Activated CD4-positive, CD25-positive, alpha-beta regulatory T cell (primary cell): ENCODE results near the gene PCBP3.
A peak's percentile ranks its signal among the peaks of the same experiment; 100 is the strongest.

ENCODE experiments used
- DNase-seq, 4 experiments: peaks; one replicate each; lab custom pipeline; 2025; lab: John Stamatoyannopoulos, UW

The PCBP3 gene

DNA sequence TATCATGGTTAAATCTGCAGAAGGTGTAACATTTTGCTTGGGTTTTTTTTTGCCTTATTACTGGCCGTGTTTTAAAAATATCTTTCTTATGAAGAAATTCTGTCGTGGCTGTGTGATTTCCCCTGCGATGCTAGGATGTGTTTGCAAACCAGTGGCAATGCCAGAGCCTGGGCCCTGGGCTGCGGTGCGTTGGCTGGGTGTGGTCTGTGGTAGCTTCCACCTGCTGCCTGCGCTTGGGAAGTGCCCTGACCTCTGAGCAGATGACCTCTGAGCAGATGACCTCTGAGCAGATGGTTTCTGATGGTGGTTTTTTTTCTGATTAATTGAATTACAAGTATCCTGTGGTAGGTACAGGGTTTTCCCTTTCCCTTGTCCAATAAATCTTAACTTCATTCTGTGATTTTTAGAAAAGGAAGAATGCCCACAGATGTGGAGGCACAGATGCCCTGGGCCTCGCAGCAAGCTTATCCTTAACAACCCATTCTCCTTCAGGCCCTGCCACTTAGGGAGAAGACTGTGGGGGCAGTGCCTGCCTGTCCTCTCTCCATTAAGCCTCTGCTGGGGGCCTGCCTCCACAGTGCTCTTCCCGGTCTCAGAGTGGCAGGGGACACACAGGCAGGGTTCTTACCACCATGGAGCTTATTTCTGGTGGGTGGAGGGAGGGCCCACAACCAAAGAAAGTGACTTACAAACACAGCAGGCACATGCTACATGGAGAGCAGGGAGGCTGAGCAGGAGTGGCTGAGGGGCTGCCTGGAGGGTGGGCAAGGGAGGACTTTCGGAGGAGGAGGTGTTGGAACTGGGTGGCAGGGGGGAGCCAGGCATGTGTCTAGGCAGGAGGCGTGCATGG lies 81.7 kb downstream of the PCBP3 start:
- no peak for DNase-seq

GRCh38 chr21:45725844-45726200 lies 82.3 kb downstream of the PCBP3 start:
- DNase-seq, result no peak

GRCh38 chr21:45726438-45726837 lies 82.9 kb downstream of the PCBP3 start:
- DNase-seq, result no peak

DNA sequence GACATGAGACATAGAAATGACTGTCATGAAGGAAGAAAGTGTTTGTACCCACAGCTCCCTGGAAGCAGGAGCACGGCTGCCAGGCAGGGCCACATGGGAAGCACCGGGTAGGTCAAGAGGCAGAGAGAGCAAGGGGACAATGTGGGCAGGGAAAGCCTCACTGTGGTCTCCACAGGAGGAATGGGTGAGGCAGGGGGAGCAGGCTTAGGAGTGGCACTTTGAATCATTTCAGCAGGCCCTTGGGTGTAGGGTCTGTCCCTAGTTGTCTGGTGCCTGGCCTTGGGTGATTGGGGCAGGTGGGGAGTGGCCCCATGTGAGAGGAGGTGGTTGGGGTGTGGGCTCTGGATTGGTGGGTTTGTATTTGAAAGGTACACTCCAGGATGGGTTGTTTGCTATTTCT lies 83.9 kb downstream of the PCBP3 start:
- no peak for DNase-seq

- DNase-seq, result no peak
Measured at GRCh38 chr21:45735259-45736000, 91.9 kb downstream of the PCBP3 start.

DNA sequence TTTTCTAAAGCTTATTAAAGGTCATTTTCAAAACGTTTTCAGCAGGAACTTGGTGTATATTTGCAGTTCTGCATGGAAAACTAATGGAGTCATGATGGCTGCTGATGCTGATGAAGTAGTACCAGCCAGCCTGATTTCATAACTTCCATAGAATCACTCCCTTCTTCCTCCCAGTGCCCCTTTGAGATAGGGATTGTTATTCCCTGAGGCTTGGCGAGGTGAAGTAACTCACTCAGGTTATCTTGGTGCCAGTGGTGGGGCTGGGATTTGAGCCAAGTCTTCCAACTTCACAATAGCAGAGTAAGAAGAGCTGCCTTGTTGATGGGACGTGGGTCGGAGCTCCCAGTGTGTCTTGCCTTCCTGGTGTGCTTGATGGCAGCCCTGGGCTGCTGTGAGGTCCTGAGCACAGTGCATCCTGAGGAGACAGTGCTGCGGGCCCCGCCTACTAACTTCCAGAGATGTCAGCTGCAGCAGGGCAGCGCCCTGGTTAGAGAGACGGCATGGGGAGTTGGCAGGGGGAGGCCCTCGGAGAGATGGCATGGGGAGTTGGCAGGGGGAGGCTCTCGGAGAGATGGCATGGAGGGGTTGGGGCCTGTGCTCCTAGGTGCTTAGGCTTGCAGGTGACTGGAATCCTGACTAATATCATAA lies 92.6 kb downstream of the PCBP3 start:
- DNase-seq, result no peak

DNA sequence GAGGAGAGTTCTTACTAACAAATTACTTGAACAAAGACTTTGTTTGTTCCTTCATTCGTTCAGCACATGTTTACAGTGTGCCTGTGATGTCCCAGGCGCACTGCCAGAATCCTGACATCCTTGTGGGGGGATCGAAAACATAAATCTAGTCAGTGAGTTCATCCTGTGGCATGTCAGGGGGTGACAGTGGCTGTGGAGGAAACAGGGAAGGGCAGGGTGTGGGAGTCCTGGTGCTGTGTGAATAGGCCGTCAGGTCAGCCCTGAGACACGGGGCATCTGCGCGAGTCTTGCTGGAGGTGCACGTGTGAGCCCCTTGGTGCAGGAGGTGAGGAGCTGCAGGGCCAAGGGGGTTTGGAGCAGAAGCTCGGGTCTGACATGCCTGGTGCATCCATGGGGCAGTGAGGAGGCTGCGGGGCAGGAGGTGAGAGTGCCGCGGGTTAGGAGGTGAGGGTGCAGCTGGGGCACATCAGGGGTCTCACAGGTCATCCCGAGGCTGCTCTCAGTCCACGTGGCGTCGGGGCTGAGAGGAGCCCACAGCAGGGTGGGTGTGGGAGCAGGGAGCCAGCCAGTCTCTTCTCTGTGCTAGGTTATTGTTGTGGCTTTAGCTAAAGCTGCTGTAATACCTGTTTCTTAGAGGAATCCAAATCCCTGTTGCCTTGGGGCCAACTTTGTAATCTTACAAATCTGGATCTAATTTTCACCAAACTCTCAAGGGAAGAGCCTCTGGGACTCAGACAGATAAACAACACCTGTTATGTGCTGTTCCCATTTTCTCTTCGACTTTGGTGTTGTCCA lies 93.4 kb downstream of the PCBP3 start:
- no peak for DNase-seq

DNA sequence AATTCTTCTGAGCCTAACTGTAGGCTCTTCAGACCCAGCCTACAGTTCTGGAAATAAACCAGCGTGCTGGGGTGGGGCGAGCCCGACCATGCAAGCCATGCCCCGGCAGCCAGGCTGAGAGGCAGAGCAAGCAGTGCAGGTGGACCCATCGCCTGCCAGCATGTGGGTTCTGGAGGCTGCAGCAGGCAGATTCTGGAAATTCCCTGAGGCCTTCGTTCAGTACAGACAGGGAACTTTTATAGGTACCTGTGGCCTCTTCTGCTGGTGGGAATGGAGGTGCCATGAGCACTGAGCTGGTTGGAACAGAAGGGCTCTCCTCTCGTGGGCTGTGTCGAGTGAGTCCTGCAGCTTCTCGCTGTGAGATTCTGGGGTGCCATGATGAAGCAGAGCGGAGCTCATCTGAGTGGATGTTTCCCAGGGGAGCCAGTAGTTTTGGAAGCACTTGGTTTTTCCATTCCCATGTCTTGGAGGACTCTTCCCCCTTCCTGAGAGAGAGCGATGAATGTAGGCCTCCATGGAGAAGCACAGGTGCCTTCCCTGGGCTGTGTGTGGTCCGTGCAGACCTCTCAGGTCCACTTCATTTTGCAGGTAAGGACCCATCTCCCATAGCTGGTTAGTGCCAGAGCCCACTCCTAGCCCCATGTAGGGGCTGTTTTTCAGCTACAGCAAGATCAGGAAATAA lies 94.1 kb downstream of the PCBP3 start:
- no peak for DNase-seq

- DNase-seq, result peak in 1 of 4 experiments; percentile 35
Measured at GRCh38 chr21:45739218-45740087, 95.9 kb downstream of the PCBP3 start.

GRCh38 chr21:45740088-45740440 lies 96.5 kb downstream of the PCBP3 start:
- no peak for DNase-seq

- DNase-seq, result no peak
Measured at GRCh38 chr21:45740491-45741357, 97.2 kb downstream of the PCBP3 start.

GRCh38 chr21:45741691-45742090 lies 98.2 kb downstream of the PCBP3 start:
- DNase-seq, result no peak

DNA sequence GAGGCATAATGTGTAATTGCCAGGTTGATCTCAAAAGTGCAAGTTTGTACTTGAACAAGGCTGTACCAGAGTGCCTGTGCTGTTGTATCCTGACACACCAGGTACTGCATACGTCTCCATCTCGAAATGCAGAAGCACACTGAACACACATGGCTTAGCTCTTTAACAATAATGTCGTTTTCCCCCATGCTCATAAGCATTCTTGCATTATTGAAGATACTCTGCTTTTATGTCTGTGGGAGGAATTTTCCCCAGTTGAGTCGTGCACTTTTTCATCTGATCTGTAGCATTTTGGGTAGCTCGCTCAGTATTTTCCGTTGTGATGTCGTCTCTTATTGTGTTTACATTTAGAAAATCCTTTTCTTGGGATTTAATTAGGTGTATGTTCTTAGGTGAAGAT lies 98.7 kb downstream of the PCBP3 start:
- DNase-seq, result no peak

- DNase-seq, result no peak
Measured at GRCh38 chr21:45745256-45745655, 101.7 kb downstream of the PCBP3 start.

DNA sequence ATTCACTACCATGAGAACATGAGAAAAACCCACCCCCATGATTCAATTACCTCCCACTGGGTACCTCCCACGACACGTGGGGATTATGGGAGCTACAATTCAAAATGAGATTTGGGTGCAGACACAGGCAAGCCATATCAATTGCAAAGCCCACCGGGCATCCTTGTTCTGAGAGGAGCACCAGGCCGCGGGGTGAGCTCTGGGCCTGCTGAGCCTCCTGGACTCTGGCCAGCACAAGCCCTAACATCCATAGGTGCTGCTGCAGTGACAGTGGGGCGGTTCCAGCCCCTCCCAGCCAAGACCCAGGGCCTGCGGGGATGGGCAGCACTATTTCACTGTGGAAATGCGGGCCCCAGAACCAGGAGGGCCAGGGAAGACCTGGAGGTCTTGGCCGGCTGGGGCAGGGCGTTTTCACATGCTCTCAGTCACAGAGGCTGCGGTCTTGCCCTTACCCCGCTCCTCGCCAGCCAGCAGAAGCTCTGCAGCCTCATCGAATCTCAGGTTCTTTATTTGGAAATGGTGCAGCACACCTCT lies 103.8 kb downstream of the PCBP3 start:
- no peak for DNase-seq

DNA sequence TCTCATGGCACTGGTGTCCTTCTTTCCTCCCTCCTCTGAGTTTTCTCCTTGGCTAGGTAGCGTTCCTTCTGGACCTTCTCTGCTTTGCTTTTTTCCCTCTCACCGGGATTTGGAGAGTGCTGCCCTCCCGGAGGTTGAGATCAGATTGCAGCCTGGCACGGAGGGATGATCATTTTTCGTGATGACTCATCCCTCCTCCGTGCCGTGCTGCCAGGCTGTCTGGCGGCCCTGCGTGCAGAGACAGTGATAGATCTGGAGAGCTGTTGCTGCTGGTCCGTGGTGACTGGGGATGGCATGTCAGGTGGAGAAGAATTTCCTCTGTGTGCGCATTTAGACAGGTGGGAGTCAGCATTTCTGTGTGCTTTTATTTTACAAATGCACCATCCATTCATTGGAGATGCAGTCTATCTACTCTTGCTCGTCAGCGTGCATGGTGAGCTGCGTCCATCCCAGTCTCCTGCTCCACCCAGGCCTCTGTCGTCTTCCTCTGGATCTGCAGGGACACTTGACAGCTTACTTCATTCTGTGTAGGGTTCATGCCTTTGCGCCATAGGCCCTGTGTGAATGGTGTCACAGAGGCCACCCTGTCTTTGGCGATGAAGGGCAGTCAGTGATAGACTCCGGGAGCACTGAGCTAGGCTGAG lies 104.4 kb downstream of the PCBP3 start:
- no peak for DNase-seq

- no peak for DNase-seq
Measured at GRCh38 chr21:45748593-45748992, 105.1 kb downstream of the PCBP3 start.

GRCh38 chr21:45749974-45750373 lies 106.4 kb downstream of the PCBP3 start:
- DNase-seq, result no peak

GRCh38 chr21:45750936-45751335 lies 107.4 kb downstream of the PCBP3 start:
- DNase-seq, result no peak
